Panc1 (cell line): ENCODE measurements around the gene ZC3H15. TPM values are rescaled to one million over a fixed set of nuclear protein-coding genes. Genes with fewer than 3 reads are reported as not detected.

ENCODE experiments used
- ATAC-seq: fragments of 200-7000 bp; cut with Tn5 transposase; 2 replicates; pipeline ENCODE4 v1.9.1; 2020; ENCODE audit warnings: mild to moderate bottlenecking, moderate library complexity
- BruUV-seq: library from RNA; stranded (reverse); fragments of 400-500 nt; replicated peaks from 2 replicates; lab custom pipeline; 2021; lab: Mats Ljungman, UMichigan
- CTCF ChIA-PET: fragments of 300-600 bp; sonication (Branson Sonifier 250); formaldehyde crosslinking; loops from one replicate; lab custom pipeline; 2022; ENCODE audit warnings: antibody characterized with exemption; lab: Charles Lee
- POLR2A ChIA-PET: fragments of 300-600 bp; sonication (Branson Sonifier 250); formaldehyde crosslinking; loops from one replicate; lab custom pipeline; 2022; ENCODE audit warnings: antibody characterized with exemption; lab: Charles Lee
- DNase-seq: peaks from one replicate; pipeline ENCODE4 v3.0.0-alpha.2; 2010; ENCODE audit warnings: low read depth, low spot score
- H3K27ac ChIP-seq: 2 replicates; pipeline ENCODE4 v1.5.1; 2011; ENCODE audit warnings: mild to moderate bottlenecking, low read length, inconsistent platforms
- H3K27me3 ChIP-seq: fragments of 200-500 bp; sonication (Bioruptor generic); 2 replicates; pipeline ENCODE4 v1.6.0; 2014; ENCODE audit warnings: low read length, inconsistent platforms; ENCODE audit not compliant: control insufficient read depth, insufficient read depth
- H3K36me3 ChIP-seq: fragments of 200-500 bp; sonication (Bioruptor generic); 2 replicates; pipeline ENCODE4 v1.5.1; 2014; ENCODE audit warnings: inconsistent platforms, mild to moderate bottlenecking, low read length, moderate library complexity; ENCODE audit not compliant: control insufficient read depth, insufficient read depth
- H3K4me1 ChIP-seq: 2 replicates; pipeline ENCODE4 v1.5.1; 2011; ENCODE audit warnings: inconsistent platforms, mild to moderate bottlenecking, low read length, moderate library complexity; ENCODE audit not compliant: control insufficient read depth, insufficient read depth
- H3K4me3 ChIP-seq, 2 experiments: 2 replicates each; pipeline ENCODE4 v1.5.1; 2011 to 2012; ENCODE audit warnings: low read depth in 2 of 2, low read length in 2 of 2, mild to moderate bottlenecking in 2 of 2, inconsistent platforms in 1 of 2, moderate library complexity in 1 of 2
- H3K9me3 ChIP-seq: fragments of 200-500 bp; sonication (Bioruptor generic); 2 replicates; pipeline ENCODE4 v1.5.1; 2014; ENCODE audit warnings: low read depth, mild to moderate bottlenecking, inconsistent platforms, low read length, moderate library complexity; ENCODE audit not compliant: control insufficient read depth, insufficient read depth
- POLR2AphosphoS5 ChIP-seq: IDR thresholded peaks from 2 replicates; pipeline ENCODE4 v1.6.1; 2012; ENCODE audit warnings: mild to moderate bottlenecking, low read depth, low read length, moderate library complexity
- SIN3A ChIP-seq: IDR thresholded peaks from 2 replicates; pipeline ENCODE4 v1.6.1; 2012; ENCODE audit warnings: low read depth, mild to moderate bottlenecking, low read length, moderate library complexity, borderline replicate concordance; ENCODE audit not compliant: insufficient read depth
- TCF7L2 ChIP-seq: IDR thresholded peaks from 2 replicates; pipeline ENCODE4 v1.6.1; 2011; ENCODE audit warnings: mild to moderate bottlenecking, low read depth, low read length, inconsistent platforms
- in situ Hi-C: cut with HindIII; loops from 2 replicates; pipeline ENCODE4 v1.10.0; 2016; ENCODE audit warnings: low sequenced_read_pairs, low pct_unique_long_range_greater_than_20kb
- intact Hi-C: fragments of 100-400 bp; cut with micrococcal nuclease; formaldehyde crosslinking; loops from one replicate; pipeline ENCODE4 v1.10.0; 2022; ENCODE audit not compliant: unreplicated experiment
- total RNA-seq: library from RNA; stranded (reverse); gene quantifications from one replicate; pipeline ENCODE4 v1.2.1, GENCODE V29; 2021; ENCODE audit not compliant: unreplicated experiment
- TF ChIP-seq, protein P1 (sequence below): fragments of 450-650 bp; IDR thresholded peaks from 2 replicates; pipeline ENCODE4 v1.5.1; 2017; ENCODE audit warnings: mild to moderate bottlenecking
- TF ChIP-seq, protein P2 (sequence below), 2 experiments: IDR thresholded peaks; 2 replicates each; pipeline ENCODE4 v1.6.1; 2011 to 2012; ENCODE audit warnings: low read depth in 2 of 2, control low read depth in 1 of 2, low read length in 1 of 2, mild to moderate bottlenecking in 1 of 2, moderate library complexity in 1 of 2; ENCODE audit not compliant: insufficient read depth in 1 of 2

ZC3H15 gene
- total RNA-seq, 1 experiment from 2014 or later, result 72.8 TPM

DNA sequence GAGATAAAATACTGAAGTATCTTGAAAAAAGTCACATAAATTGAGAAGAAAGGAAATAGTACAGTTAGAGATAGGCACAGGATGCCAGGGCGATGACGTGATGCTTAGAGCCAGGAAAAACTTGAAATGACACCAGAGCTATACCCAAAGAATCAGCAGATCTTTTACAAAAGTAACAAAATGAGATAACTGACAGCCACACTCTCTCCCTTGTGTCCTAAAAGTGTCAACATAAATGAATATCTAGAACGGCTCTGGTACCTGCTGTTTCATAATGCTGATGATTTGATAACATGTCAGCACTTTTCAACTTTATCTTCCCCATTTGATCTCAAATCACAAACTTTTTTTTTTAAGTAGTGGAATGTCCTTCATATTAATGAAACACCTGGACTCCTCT, 45.6 kb upstream of the ZC3H15 start:
- no TSS peak for BruUV-seq
- ChIA-PET CTCF (no interaction called here), POLR2A (no interaction called here)
- Histone ChIP-seq H3K4me1 (no peaks in the 10 kb centered on the region), H3K27ac (no peak overlapping the region), H3K9me3 (no peaks in the 10 kb centered on the region), H3K4me3 (no peak overlapping the region), H3K27me3 (no peaks in the 10 kb centered on the region), H3K36me3 (no peaks in the 10 kb centered on the region)
- intact Hi-C loops, result no loop called here
- TF ChIP-seq, protein P1, sequence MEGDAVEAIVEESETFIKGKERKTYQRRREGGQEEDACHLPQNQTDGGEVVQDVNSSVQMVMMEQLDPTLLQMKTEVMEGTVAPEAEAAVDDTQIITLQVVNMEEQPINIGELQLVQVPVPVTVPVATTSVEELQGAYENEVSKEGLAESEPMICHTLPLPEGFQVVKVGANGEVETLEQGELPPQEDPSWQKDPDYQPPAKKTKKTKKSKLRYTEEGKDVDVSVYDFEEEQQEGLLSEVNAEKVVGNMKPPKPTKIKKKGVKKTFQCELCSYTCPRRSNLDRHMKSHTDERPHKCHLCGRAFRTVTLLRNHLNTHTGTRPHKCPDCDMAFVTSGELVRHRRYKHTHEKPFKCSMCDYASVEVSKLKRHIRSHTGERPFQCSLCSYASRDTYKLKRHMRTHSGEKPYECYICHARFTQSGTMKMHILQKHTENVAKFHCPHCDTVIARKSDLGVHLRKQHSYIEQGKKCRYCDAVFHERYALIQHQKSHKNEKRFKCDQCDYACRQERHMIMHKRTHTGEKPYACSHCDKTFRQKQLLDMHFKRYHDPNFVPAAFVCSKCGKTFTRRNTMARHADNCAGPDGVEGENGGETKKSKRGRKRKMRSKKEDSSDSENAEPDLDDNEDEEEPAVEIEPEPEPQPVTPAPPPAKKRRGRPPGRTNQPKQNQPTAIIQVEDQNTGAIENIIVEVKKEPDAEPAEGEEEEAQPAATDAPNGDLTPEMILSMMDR, result no peak
- no peak for TF ChIP-seq TCF7L2
- TF ChIP-seq, protein P2, sequence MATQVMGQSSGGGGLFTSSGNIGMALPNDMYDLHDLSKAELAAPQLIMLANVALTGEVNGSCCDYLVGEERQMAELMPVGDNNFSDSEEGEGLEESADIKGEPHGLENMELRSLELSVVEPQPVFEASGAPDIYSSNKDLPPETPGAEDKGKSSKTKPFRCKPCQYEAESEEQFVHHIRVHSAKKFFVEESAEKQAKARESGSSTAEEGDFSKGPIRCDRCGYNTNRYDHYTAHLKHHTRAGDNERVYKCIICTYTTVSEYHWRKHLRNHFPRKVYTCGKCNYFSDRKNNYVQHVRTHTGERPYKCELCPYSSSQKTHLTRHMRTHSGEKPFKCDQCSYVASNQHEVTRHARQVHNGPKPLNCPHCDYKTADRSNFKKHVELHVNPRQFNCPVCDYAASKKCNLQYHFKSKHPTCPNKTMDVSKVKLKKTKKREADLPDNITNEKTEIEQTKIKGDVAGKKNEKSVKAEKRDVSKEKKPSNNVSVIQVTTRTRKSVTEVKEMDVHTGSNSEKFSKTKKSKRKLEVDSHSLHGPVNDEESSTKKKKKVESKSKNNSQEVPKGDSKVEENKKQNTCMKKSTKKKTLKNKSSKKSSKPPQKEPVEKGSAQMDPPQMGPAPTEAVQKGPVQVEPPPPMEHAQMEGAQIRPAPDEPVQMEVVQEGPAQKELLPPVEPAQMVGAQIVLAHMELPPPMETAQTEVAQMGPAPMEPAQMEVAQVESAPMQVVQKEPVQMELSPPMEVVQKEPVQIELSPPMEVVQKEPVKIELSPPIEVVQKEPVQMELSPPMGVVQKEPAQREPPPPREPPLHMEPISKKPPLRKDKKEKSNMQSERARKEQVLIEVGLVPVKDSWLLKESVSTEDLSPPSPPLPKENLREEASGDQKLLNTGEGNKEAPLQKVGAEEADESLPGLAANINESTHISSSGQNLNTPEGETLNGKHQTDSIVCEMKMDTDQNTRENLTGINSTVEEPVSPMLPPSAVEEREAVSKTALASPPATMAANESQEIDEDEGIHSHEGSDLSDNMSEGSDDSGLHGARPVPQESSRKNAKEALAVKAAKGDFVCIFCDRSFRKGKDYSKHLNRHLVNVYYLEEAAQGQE (IDR thresholded peaks at IDR 0.05; ENCODE audit: insufficient read depth in 1 of 2, low read depth in 2 of 2, low read length in 1 of 2), result no peak
- no peak for TF ChIP-seq SIN3A
- no peak for TF ChIP-seq POLR2AphosphoS5
- in situ Hi-C loops, result no loop called here
- ATAC-seq (no peak), DNase-seq (no peak)

DNA sequence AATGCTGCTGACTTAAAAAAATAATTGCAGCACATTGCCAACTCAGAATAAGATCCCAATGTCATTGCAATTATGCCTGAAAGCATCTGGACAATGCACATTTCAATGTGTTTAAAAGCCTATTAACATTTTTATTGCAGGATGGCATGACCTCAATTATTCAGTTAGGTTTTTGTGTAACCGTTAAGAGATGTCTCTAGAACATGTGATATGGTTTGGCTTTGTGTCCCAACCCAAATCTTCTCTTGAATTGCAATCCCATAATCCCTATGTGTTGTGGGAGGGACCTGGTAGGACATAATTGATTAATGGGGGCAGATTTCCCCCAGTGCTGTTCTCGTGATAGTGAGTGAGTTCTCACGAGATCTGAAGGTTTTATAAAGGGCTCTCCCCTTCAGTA, 43.2 kb upstream of the ZC3H15 start:
- POLR2A ChIA-PET, result no interaction called here
- DNase-seq, result no peak
- intact Hi-C loops (no loop called here), in situ Hi-C loops (no loop called here)
- no TSS peak for BruUV-seq
- H3K4me3 ChIP-seq, result no peak overlapping the region
- H3K36me3 ChIP-seq, result no peaks in the 10 kb centered on the region
- H3K27ac ChIP-seq, result no peak overlapping the region
- no peaks in the 10 kb centered on the region for H3K4me1 ChIP-seq
- H3K27me3 ChIP-seq, result no peaks in the 10 kb centered on the region
- ATAC-seq, result no peak
- no peaks in the 10 kb centered on the region for H3K9me3 ChIP-seq
- TF ChIP-seq SIN3A, result no peak
- no peak for TF ChIP-seq TCF7L2
- TF ChIP-seq, protein P1, result no peak
- no peak for TF ChIP-seq POLR2AphosphoS5
- TF ChIP-seq, protein P2 (IDR thresholded peaks at IDR 0.05; ENCODE audit: insufficient read depth in 1 of 2, low read depth in 2 of 2, low read length in 1 of 2), result no peak
- CTCF ChIA-PET, result no interaction called here
